Endodermal cell (in vitro differentiated cells): ENCODE data around the gene TMEM115. TPM values are rescaled to one million over a fixed set of nuclear protein-coding genes. Genes with fewer than 3 reads are reported as not detected.

ENCODE experiments used
- DNase-seq: peaks from one replicate; pipeline ENCODE4 v3.0.0-alpha.2; 2017
- H3K27ac ChIP-seq: 2 replicates; pipeline ENCODE4 v1.5.1; 2013; ENCODE audit warnings: mild to moderate bottlenecking, low read depth, low read length, moderate library complexity
- H3K27me3 ChIP-seq: 2 replicates; pipeline ENCODE4 v1.6.1; 2013; ENCODE audit warnings: mild to moderate bottlenecking, low read length, moderate library complexity; ENCODE audit not compliant: insufficient read depth, control insufficient read depth, poor library complexity, severe bottlenecking
- H3K36me3 ChIP-seq: 2 replicates; pipeline ENCODE4 v1.7.0; 2013; ENCODE audit warnings: mild to moderate bottlenecking, low read length, moderate library complexity; ENCODE audit not compliant: control insufficient read depth, insufficient read depth
- H3K4me1 ChIP-seq: one replicate; pipeline ENCODE4 v1.7.0; 2013; ENCODE audit warnings: low read length; ENCODE audit not compliant: control insufficient read depth, insufficient read depth
- H3K4me3 ChIP-seq: 2 replicates; pipeline ENCODE4 v1.5.1; 2013; ENCODE audit warnings: mild to moderate bottlenecking, low read length, moderate library complexity
- H3K9ac ChIP-seq: 2 replicates; pipeline ENCODE4 v1.6.1; 2013; ENCODE audit warnings: mild to moderate bottlenecking, low read length, moderate library complexity; ENCODE audit not compliant: poor library complexity, severe bottlenecking; ENCODE audit errors: extremely low read depth
- H3K9me3 ChIP-seq: 2 replicates; pipeline ENCODE4 v1.6.1; 2013; ENCODE audit warnings: mild to moderate bottlenecking, low read length, moderate library complexity; ENCODE audit not compliant: control insufficient read depth
- H3K27ac Mint-ChIP-seq: 2 replicates; pipeline ENCODE4 v1.8.0; 2020; ENCODE audit warnings: mixed read lengths
- H3K27me3 Mint-ChIP-seq: 2 replicates; pipeline ENCODE4 v1.8.0; 2021; ENCODE audit warnings: mild to moderate bottlenecking, mixed read lengths; ENCODE audit not compliant: insufficient read depth
- H3K36me3 Mint-ChIP-seq: 2 replicates; pipeline ENCODE4 v1.8.0; 2020; ENCODE audit warnings: low read depth, mixed read lengths
- H3K4me1 Mint-ChIP-seq: 2 replicates; pipeline ENCODE4 v1.8.0; 2020; ENCODE audit warnings: mixed read lengths
- H3K4me3 Mint-ChIP-seq: 2 replicates; pipeline ENCODE4 v1.8.0; 2020; ENCODE audit warnings: mild to moderate bottlenecking, moderate library complexity, mixed read lengths
- H3K9me3 Mint-ChIP-seq: 2 replicates; pipeline ENCODE4 v1.8.0; 2020; ENCODE audit warnings: mild to moderate bottlenecking, mixed read lengths
- CTCF ChIP-seq: fragments of 200-600 bp; sonication (generic); conservative IDR thresholded peaks from 2 replicates; pipeline ENCODE4 v1.5.0; 2021; ENCODE audit warnings: antibody characterized with exemption, mild to moderate bottlenecking
- WGBS, 2 experiments: methylation state at CpG; one replicate each; pipeline versions ENCODE4 v1.1.5 to v1.1.7; 2013; ENCODE audit warnings: missing lambda C conversion rate in 2 of 2, mixed read lengths in 1 of 2; ENCODE audit not compliant: insufficient coverage in 1 of 2, insufficient read length in 1 of 2; 5-methylcytosine and 5-hydroxymethylcytosine counted together
- total RNA-seq, 2 donors: library from RNA; stranded (reverse); fragmentation: NEBNext Ultra II Directional in 1 of 2; extraction: Animal tissue kit (Norgen Biotek cat#: 25700) in 1 of 2; gene quantifications; 2 replicates in 1 of 2; 3 replicates in 1 of 2; pipeline ENCODE4 v1.2.1, GENCODE V29; 2021

TMEM115 gene
- total RNA-seq, 2 donors from 2014 or later: 30.1 to 32.2 TPM

GRCh38 chr3:50339485-50340146 is 19.7 kb downstream of the TMEM115 start:
- peaks cover 4% of the 10 kb centered on the region for H3K36me3 ChIP-seq
- H3K9ac ChIP-seq: no peak overlapping the region
- no peak overlapping the region for H3K27ac Mint-ChIP-seq
- H3K9me3 ChIP-seq: no peaks in the 10 kb centered on the region
- H3K4me1 ChIP-seq: peaks cover 10% of the 10 kb centered on the region
- no peak overlapping the region for H3K27ac ChIP-seq
- H3K4me3 ChIP-seq: no peak overlapping the region
- H3K27me3 Mint-ChIP-seq: peaks cover 62% of the 10 kb centered on the region
- H3K4me1 Mint-ChIP-seq: peaks cover 8% of the 10 kb centered on the region
- no peaks in the 10 kb centered on the region for H3K36me3 Mint-ChIP-seq
- H3K9me3 Mint-ChIP-seq: no peaks in the 10 kb centered on the region
- peak overlapping the region; percentile 21 for H3K4me3 Mint-ChIP-seq
- WGBS, 2 experiments: 92% methylated on average over 11 to 14 of the region's 14 CpGs
- no peak for DNase-seq
- TF ChIP-seq CTCF: no peak
- peaks cover 60% of the 10 kb centered on the region for H3K27me3 ChIP-seq

GRCh38 chr3:50338965-50339364 is 20.4 kb downstream of the TMEM115 start:
- peaks cover 10% of the 10 kb centered on the region for H3K4me1 Mint-ChIP-seq
- WGBS, 2 experiments: 91 to 100% methylated on average over 3 to 5 of the region's 5 CpGs
- H3K36me3 Mint-ChIP-seq: no peaks in the 10 kb centered on the region
- TF ChIP-seq CTCF: no peak
- peaks cover 4% of the 10 kb centered on the region for H3K36me3 ChIP-seq
- no peak for DNase-seq
- no peaks in the 10 kb centered on the region for H3K9me3 Mint-ChIP-seq
- peaks cover 56% of the 10 kb centered on the region for H3K27me3 ChIP-seq
- peaks cover 10% of the 10 kb centered on the region for H3K4me1 ChIP-seq
- no peak overlapping the region for H3K27ac Mint-ChIP-seq
- no peaks in the 10 kb centered on the region for H3K9me3 ChIP-seq
- peak overlapping the region; percentile 80 for H3K4me3 Mint-ChIP-seq
- H3K27ac ChIP-seq: no peak overlapping the region
- peaks cover 55% of the 10 kb centered on the region for H3K27me3 Mint-ChIP-seq
- H3K4me3 ChIP-seq: no peak overlapping the region
- H3K9ac ChIP-seq: no peak overlapping the region

- Histone ChIP-seq H3K36me3 (peaks cover 10% of the 10 kb centered on the region), H3K4me1 (peaks cover 10% of the 10 kb centered on the region), H3K4me3 (peak overlapping the region; percentile 92), H3K27me3 (peaks cover 43% of the 10 kb centered on the region), H3K9me3 (no peaks in the 10 kb centered on the region), H3K27ac (peak overlapping the region; percentile 67), H3K9ac (peak overlapping the region; percentile 64)
- Mint-ChIP-seq H3K9me3 (no peaks in the 10 kb centered on the region), H3K4me3 (peak overlapping the region; percentile 80), H3K4me1 (peaks cover 10% of the 10 kb centered on the region), H3K27ac (peak overlapping the region; percentile 98), H3K36me3 (peaks cover 6% of the 10 kb centered on the region), H3K27me3 (peaks cover 41% of the 10 kb centered on the region)
- peak; percentile 100 for DNase-seq
- no peak for TF ChIP-seq CTCF
- 0 to 1% methylated on average over 13 to 79 of the region's 79 CpGs for WGBS, 2 experiments
Observed at GRCh38 chr3:50337175-50337861, 22.0 kb downstream of the TMEM115 start.
